GM18909 (cell line): ENCODE measurements around the gene CAPN9.
"Not testable (repeated sequence)": the region's sequence is repeated elsewhere in the genome, so short reads cannot be mapped to it uniquely, and the experiment has no call there.

Source experiments
- ATAC-seq: cut with Tn5 transposase; IDR thresholded peaks from one replicate; pipeline ENCODE4 v1.9.1; 2021; ENCODE audit warnings: mild to moderate bottlenecking; ENCODE audit not compliant: unreplicated experiment, poor library complexity

CAPN9 gene

DNA sequence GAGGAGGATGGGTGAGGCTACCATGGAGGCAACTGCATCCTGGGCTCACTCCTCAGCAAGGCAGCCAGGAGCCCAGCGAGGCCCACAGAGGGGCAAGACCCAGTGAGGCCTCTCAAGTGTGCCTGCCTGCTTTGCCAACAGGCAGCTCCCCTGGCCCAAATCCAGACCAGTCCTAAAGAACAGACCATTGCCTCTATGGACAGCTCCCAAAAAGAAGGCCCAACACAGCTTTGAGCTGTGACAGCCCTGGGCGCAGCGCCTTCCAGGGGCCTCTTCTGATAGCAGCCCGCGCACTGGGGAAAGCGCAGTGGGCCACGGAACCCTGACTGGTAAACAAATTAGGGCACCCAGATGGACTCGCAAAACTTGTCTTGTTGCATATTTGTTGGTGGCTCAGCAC, 95.6 kb downstream of the CAPN9 start:
- ATAC-seq, result no peak

DNA sequence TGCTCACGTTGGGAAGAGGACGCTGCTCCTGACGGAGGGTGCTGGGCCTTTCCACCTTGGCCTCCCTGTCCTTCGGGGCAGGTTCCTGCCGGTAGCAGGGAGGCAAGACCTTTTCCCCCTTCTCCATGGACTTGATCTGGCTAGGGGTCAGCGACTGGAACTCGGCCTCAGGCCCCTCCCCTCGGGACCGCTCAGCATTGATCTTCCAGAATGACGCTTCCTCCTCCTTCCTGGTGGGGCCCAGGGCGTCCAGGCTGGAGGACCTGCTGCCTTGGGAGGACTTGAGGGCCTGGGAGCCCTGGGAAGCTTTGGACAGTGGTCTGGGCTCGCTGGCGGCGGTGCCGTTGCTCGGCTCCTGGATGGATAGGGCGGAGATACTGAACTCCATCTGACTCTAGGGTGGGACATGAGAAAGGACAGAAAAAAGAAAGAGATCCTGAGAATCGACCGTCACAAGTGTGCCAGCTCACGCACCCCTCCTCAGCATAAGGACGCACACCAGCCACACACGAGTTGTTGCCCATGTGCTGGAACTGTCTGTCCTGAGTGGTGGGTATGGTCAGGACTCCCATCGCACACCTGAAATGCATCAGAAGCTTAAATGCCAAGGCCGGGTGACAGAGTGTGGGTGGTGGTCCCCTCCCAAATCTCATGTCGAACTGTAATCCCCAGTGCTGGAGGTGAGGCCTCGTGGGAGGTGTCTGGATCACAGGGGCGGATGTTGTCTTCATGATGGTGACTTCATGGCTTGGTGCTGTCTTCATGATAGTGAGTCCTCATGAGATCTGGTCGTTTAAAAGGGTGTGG, 96.5 kb downstream of the CAPN9 start:
- no peak for ATAC-seq

DNA sequence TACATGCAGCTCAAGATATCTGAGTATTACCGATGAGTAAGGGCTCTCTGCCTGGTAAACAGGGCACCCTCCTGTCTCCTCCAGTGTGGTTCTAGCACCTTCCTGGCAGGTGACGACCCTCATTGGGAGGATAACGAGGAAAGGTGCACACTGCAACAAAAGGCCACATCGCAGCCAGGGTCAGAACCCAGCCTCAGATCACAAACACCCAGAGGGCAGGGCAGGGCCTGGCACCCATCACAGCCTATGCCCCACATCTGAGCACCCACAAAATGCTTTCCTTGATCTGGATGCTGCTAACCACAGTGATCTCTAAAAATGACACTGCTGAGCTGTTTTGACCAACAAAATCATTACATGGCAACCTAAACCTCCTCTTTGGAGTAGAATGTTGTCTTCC, 97.4 kb downstream of the CAPN9 start:
- no peak for ATAC-seq

DNA sequence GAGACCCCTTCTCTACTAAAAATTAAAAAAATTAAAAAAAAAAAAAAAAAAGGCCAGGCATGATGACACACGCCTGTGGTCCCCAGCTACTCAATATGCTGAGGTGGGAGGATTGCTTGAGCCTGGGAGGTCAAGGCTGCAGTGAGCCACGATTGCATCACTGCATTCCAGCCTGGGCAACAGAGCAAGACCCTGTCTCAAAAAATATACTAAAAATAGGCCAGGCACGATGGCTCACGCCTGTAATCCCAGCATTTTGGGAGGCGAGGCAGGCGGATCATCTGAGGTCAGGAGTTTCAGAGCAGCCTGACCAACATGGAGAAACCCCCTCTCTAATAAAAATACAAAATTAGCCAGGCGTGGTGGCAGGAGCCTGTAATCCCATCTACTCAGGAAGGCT, 98.0 kb downstream of the CAPN9 start:
- ATAC-seq, result not testable (repeated sequence)

DNA sequence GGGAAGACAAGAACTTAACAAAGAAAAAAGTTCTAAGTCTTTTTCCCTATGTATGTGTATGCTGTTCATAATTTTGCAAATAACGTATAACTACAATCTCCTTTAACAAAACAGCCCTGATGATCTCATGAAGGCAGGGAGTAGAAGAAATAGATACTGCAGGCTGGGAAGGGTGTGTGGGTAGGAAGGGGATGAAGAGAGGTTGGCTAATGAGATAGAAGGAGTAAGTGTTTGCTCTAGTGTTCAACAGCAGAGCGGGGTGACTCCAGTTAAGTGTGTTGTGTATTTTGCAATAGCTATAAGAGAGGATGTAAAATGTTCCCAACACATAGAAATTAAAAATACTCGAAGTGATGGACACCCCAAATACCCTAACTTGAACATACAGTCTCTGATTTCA, 101.0 kb downstream of the CAPN9 start:
- no peak for ATAC-seq

DNA sequence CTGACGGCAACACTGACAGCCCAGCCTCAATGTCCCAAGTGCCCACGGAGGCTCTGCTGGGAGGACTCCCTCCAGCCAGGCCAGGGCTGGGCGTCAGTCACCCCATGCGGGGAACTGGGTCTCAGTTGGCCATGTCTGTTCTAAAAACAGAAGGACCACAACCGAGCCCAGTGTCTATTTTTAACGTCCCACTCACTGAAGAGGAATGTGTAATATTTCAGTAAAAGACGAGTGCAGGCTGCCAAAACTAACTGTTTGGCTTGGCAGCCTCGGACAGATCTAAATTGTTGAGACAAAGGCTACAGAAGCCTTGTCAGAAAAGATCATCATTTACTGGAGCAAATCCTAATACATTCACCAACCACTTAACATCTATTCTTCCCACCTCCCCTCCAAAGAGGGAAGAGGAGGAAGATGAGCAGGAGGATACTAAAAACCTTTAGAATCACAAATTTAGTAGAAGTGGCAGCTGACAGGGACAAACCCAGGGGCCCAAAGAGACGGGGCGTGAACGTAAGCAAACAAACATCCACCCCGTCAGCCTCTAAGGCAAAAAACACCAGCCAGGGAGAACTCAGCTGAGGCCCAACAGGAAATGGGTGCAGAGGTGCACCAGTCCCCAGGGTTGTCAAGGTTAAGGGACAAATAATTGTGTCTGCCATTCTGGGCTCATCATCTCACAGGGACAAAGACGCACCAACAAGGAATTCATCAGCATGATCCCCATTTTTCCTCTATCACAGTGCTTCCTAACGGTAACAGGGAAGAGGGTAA, 102.5 kb downstream of the CAPN9 start:
- no peak for ATAC-seq

DNA sequence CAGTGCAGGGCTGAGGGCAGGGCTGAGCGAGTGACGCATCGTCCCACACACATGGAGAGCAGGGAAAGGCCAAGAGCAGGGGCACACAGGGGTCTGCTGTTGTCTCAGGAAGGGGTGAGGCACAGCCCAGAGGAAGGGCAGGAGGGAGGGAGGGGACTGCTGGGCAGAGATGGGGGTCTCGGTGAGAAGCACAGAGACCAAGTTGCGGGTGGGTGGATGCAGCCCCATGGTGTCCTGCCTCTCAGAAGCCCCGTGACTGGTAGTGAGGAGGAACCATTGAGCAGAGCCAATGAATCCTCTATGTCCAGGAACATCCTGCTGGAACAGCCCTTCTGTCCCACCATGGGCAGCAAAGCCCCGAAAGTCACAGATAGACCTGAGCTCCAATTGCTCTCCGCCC, 103.4 kb downstream of the CAPN9 start:
- ATAC-seq, result no peak

DNA sequence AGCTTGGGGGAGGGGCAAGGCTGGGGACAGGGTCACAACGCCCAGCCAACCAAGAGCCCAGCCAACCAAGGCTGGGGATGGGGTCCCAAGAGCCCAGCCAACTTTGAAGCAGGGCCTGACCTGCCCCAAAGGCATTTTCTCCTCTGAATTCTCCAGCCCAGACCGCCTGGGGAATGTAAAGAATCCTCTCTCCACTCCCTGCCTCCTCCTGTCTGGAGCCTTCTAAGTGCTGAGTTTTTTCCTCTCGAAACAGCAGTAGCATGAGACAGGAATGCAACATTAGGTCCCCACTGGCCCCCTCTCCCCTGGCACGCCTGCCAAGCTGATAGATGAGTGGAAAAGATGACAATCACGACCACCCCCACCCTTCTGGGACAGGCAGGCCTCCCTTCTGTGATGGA, 104.1 kb downstream of the CAPN9 start:
- ATAC-seq, result no peak
